ENCODE data around the gene FOXC2.

FOXC2 gene

GRCh38 chr16:86533767-86534351, 32.8 kb upstream of the FOXC2 start:
- FAIRE-seq, result no peak

DNA sequence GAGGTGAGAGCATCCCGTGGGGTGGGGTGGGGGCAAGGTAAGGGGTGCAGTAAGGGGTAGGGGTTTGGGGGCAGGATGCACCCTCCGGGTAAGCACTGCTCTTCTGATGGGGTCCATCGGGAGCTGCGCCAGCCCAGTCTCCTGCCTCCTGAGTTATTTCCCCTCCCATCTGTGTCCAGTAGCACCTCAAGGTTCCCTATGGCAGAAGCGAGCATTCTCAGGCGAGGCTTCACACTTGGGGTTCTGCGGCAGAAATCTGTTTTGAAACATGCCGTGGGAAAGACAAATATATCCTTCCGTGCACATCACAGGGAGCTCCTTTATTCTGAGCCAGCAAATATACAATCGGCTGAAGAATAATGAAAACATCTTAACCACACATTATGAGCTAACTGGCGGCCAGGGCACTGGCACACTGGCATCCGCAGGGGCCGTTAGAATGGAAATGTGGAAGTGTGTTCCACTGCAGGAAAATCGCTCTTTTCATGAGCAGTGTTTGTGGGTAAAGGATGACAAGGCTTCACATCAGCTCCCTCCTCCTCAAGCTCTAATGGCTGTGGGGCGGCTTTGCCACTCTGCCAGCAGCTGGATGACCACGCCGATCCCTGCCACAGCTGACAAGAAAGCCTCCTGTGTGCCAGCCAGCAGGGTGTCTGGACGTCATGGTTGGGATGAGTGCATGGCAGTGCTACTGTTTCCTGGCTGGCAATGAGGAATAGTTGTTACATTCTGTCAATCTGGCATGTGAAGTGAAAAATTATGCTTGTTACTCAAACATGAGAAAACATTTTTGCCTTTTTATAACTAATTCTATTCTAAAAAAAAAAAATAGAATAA, 31.6 kb upstream of the FOXC2 start:
- no peak for FAIRE-seq

DNA sequence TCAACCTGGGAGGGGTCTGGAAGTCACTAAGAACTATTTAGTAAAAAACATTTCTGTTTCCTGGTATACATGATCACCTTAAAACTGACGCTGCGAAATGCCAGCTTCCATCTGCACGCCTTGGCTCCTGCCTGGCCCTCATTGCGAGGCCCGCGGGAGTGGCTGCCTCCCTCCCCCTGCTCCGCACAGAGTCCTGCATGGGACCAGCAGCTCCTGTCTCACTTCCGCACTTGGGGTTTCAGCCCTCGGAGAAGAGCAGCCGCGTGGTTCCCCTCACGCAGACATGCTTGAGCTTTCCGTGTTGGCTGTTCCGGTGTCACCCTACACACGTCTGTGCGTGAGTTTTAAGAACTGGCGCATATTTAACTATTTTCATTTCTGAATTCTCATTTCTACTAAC, 30.0 kb upstream of the FOXC2 start:
- FAIRE-seq, result no peak

DNA sequence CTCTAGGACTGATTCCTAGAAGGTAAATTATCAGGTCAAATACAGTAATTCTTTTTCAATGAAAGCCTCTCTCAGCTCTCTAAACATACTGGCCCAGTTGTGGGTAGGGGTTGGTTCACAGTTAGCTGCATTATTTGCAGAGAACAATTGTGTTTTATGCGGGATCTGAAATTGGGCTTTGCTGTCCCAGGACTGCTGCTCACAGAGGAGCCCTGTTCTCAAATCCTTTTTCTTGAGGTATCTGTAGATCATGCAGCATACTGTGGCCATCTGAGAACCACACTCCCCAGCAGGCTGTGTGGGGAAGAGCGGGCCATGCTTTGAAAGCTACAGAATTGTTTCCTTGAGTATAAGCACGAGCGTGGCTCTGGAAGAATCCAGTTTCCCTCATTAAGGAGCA, 29.1 kb upstream of the FOXC2 start:
- no peak for FAIRE-seq

- FAIRE-seq, result no peak
These were observed 28.3 kb upstream of the FOXC2 start for GRCh38 chr16:86538196-86538780.

GRCh38 chr16:86540894-86541293, 25.7 kb upstream of the FOXC2 start:
- FAIRE-seq, result no peak

DNA sequence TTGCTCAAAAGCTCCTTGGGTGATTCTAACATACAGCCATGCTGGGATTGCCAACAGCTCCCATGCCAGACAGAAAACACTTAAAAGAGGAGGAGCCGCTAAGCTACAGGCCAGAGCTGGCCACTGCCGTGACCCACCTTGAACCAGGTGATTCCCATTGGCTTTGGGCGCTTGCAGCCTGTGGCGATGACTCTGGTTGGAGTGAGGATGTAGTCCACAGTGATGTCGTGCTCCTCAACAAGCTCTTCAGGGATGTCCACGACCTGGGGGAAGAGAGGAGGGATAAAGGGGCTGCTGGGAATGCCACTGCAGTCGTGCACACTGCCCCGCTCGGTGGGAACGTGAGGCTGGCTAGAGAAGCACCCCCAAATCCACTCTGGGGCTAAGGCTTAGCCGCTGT, 25.1 kb upstream of the FOXC2 start:
- FAIRE-seq, result no peak

GRCh38 chr16:86542756-86543750, 23.6 kb upstream of the FOXC2 start:
- FAIRE-seq, result no peak

DNA sequence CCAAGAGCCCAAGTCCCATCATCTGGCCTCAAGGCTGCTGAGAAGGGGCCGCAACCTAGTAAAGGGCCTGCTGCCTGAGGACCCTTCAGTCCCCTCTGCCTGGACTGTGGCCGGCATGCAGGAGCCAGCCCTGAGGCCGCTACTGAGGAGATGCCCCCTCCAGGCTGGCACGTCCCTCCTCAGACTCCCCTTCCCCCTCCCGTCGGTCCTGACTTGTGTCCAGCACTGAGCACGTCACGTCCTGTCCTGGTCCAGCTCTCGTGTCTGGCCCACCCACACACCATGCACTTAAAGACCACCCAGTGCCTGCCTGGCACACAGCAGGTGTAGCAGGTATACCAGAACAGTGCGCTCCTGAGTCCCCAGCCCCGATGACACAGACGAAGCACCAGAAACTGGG, 21.1 kb upstream of the FOXC2 start:
- no peak for FAIRE-seq

DNA sequence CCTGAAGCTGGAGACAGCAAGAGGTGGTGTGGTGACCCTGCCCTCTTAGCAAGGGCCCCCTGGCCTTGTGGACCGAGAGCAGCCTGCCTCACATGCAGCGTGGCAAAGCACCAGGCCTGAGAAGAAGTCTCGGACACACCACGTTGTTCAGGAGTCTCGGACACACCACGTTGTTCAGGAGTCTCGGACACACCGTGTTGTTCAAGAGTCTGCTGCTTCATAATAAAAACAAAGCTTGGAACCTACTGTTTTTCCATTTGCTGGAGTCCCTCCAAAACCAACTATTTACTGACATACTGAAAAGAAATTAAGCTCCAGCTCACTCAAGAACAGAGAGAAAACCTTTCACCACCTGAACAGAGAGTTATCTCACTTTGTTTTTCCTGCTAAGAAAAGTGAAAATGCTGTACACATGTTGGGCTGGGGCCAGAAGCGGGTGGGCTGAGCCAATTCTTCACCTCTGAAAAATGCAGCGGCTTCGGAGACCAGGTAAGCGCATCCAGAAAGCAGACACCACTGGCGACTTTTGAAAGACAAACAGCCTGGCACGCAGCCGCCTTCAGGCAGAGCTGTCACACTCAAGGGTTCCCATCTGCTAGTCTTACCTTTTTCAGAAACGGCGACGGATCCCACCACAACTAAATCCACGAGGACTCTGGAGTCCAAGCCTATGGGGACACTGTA, 20.5 kb upstream of the FOXC2 start:
- FAIRE-seq, result no peak

GRCh38 chr16:86546638-86547013, 20.0 kb upstream of the FOXC2 start:
- no peak for FAIRE-seq

- no peak for FAIRE-seq
These were observed 19.3 kb upstream of the FOXC2 start for GRCh38 chr16:86547286-86547685.

- no peak for FAIRE-seq
These were observed 17.3 kb upstream of the FOXC2 start for GRCh38 chr16:86549076-86549892.

DNA sequence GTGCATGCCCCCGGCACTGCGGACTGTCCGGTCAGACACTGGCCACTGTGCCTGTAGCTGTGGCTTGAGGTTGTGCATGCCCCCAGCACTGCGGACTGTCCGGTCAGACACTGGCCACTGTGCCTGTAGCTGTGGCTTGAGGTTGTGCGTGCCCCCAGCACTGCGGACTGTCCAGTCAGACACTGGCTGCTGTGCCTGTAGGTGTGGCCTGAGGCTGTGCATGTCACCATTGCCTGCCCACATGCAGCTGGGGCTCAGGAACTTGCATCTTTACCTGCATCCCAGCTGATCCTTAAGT, 16.8 kb upstream of the FOXC2 start:
- FAIRE-seq, result no peak

DNA sequence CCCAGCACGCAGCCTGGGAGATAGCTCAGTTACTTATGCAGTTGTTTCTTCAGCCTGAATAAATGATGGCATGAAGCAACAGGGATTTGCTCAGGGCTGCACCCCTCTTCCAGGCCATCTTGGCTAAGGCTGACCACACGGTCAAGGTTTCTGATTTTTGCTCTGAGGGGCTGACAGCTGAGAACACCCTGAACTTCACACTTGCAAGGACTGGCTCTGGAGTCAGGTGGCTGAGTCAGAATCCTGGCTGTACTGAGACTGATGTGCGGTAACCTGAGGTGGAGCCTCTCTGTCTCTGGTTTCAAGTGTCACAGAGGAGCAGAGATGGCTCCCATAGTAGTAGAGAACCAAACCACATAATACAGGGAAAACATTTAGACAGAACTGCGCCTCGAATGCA, 16.3 kb upstream of the FOXC2 start:
- FAIRE-seq, result no peak

GRCh38 chr16:86553356-86553755, 13.3 kb upstream of the FOXC2 start:
- FAIRE-seq, result no peak

DNA sequence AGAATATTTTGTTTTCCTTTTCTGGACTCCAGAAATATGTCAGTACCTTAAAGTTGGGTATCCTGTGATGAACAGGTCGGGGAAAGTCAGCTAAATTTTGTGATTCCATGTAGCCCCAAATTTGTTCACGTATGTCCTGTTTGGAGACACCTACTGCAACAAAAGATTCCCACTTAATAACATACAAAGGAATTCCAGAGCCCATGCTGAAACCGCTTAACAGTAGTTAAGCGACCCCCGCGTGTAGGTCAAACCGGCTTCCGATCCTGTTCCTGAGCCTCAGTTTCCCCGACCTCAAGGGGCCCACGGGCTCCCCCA, 12.1 kb upstream of the FOXC2 start:
- FAIRE-seq, result no peak

DNA sequence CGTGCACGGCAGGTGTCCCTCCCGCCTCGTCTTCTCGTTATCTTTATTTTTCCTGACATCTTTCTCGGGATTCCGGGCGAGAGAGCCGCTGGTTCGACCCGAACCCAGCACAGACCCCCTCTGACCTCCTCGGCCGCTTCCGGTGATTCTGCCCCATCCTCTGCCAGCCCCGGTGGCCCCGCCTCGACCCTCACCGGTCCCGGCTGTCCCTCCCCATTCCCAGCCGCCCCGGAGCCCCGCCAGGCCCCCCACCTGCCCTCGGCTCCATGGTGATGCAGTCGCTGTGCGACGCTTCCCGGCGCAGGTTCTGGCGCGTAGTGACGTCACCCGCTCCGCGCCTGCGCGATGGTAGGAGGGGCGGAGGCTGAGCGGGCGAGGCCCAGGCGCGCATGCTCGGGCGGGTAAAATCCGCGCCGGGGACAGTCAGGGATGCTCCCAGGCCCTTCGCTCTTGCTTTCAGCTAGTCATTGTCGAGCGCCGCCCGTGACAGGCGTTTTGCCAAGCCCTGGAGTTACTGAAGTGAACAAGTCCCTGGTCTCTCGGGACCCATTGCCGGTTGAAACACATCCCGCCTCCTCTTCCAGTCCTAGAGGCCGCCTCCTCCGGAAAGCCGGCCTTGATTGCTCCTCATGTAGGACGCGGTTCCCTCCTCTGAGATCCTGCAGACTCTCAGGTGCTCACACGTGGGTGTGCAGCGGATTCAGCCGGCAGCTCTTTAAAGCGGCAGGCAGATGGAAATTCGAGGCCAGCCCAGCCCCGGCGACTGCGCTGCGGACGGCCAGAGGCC, 11.5 kb upstream of the FOXC2 start, which contains the start of gene MTHFSD:
Gene MTHFSD, minus strand, starts transcription at position 319 of the 787 bp plus-strand sequence. Its CDS starts 51 bp downstream, at position 268.
- no peak for FAIRE-seq

GRCh38 chr16:86555704-86556075, 10.9 kb upstream of the FOXC2 start:
- FAIRE-seq, result no peak

DNA sequence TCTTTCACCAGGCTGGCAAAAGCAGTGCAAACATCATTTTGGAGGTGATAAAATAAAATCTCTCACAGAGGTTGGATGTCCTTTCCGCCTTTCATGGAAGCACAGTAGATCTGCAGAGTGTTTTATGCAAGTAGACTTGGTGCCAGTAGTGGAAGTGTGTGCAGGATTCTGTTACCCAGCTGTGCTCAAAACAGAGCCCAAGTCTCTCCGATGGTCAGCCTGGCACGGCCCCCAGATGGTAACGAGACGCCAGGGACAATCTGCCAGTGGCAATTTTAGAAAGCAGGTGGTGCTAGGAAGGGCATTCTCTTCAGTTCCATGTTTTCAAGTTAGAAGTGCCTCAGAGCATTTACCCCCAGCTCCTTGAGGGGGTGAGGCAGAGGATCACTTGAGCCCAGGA, 10.1 kb upstream of the FOXC2 start:
- no peak for FAIRE-seq

DNA sequence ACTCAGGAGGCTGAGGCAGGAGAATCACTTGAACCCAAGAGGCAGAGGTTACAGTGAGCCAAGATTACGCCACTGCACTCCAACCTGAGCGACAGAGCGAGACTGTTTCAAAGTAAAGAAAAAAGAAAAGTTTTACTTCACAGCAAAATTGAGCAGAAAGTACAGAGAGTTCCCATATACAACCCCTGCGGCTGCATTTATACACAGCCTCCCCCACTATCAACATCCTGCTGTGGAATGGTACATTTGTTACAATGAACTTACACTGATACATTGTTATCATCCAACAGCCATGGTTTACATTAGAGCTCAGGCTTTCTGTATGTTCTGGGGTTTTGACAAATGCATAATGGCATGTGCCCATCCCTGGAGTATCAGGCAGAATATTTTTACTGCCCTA, 9.0 kb upstream of the FOXC2 start:
- no peak for FAIRE-seq
